ENCODE measurements around the gene SIRT1. TPM values are rescaled to one million over a fixed set of nuclear protein-coding genes. Genes with fewer than 3 reads are reported as not detected.

The SIRT1 gene
- total RNA-seq, 2 experiments from 2014 or later = 18.0 to 35.8 TPM

GRCh38 chr10:67921065-67921464 lies 36.6 kb downstream of the SIRT1 start:
- Histone ChIP-seq H3K27ac (ENCODE audit: low read depth, low read length, poor library complexity, severe bottlenecking) (no peak overlapping the region), H3K9me2 (ENCODE audit: insufficient read depth, low read length) (no peaks in the 10 kb centered on the region), H3K36me3 (ENCODE audit: insufficient read depth, low read length) (peaks cover 59% of the 10 kb centered on the region), H3K4me1 (ENCODE audit: insufficient read depth, low read length, poor library complexity, severe bottlenecking) (no peaks in the 10 kb centered on the region), H4K20me1 (ENCODE audit: insufficient read depth, low read length) (no peaks in the 10 kb centered on the region), H3K4me2 (ENCODE audit: low read length) (no peak overlapping the region), H2AFZ (ENCODE audit: low read length) (no peak overlapping the region), H3K79me2 (ENCODE audit: insufficient read depth, low read depth, low read length) (no peaks in the 10 kb centered on the region), H3K4me3 (ENCODE audit: low read depth, low read length, poor library complexity, severe bottlenecking) (no peak overlapping the region), H3K9me3 (ENCODE audit: low read length) (no peaks in the 10 kb centered on the region)
- BruUV-seq (replicated peaks) = no TSS peak
- intact Hi-C loops (cut with micrococcal nuclease; ENCODE audit: unreplicated experiment) = no loop called here
- ChIA-PET CTCF (ENCODE audit: unreplicated experiment) (no interaction called here), POLR2A (interaction anchor here (0.8 kb wide), 1 partner anchor 9 kb away, joined by 3 read pairs; no protein-coding TSS in a partner anchor)
- TF ChIP-seq EZH2phosphoT487 (IDR thresholded peaks at IDR 0.05; ENCODE audit: borderline replicate concordance, low read depth, low read length) (no peak), CTCF (conservative IDR thresholded peaks at IDR 0.05; ENCODE audit: low read length) (no peak)
- DNase-seq (ENCODE audit: low spot score) = no peak

- peaks cover 49% of the 10 kb centered on the region for H3K36me3 ChIP-seq (ENCODE audit: insufficient read depth, low read length)
- BruUV-seq (replicated peaks) = no TSS peak
- POLR2A ChIA-PET = no interaction called here
- H3K79me2 ChIP-seq (ENCODE audit: insufficient read depth, low read depth, low read length) = no peaks in the 10 kb centered on the region
- H4K20me1 ChIP-seq (ENCODE audit: insufficient read depth, low read length) = no peaks in the 10 kb centered on the region
- no peak overlapping the region for H3K27ac ChIP-seq (ENCODE audit: low read depth, low read length, poor library complexity, severe bottlenecking)
- H2AFZ ChIP-seq (ENCODE audit: low read length) = no peak overlapping the region
- H3K4me1 ChIP-seq (ENCODE audit: insufficient read depth, low read length, poor library complexity, severe bottlenecking) = no peaks in the 10 kb centered on the region
- no peak for DNase-seq (ENCODE audit: low spot score)
- TF ChIP-seq EZH2phosphoT487 (IDR thresholded peaks at IDR 0.05; ENCODE audit: borderline replicate concordance, low read depth, low read length) (no peak), CTCF (conservative IDR thresholded peaks at IDR 0.05; ENCODE audit: low read length) (no peak)
- H3K4me3 ChIP-seq (ENCODE audit: low read depth, low read length, poor library complexity, severe bottlenecking) = no peak overlapping the region
- H3K9me3 ChIP-seq (ENCODE audit: low read length) = no peaks in the 10 kb centered on the region
- CTCF ChIA-PET (ENCODE audit: unreplicated experiment) = no interaction called here
- no peaks in the 10 kb centered on the region for H3K9me2 ChIP-seq (ENCODE audit: insufficient read depth, low read length)
- intact Hi-C loops (cut with micrococcal nuclease; ENCODE audit: unreplicated experiment) = no loop called here
- no peak overlapping the region for H3K4me2 ChIP-seq (ENCODE audit: low read length)
These were observed 39.1 kb downstream of the SIRT1 start for GRCh38 chr10:67923551-67923950.

GRCh38 chr10:67924136-67924535 lies 39.7 kb downstream of the SIRT1 start:
- H3K36me3 ChIP-seq (ENCODE audit: insufficient read depth, low read length) = peaks cover 43% of the 10 kb centered on the region; the same call in 1 of the 2 replicates
- no peaks in the 10 kb centered on the region for H3K9me2 ChIP-seq (ENCODE audit: insufficient read depth, low read length)
- no peak overlapping the region for H3K27ac ChIP-seq (ENCODE audit: low read depth, low read length, poor library complexity, severe bottlenecking)
- BruUV-seq (replicated peaks) = no TSS peak
- no peak overlapping the region for H3K4me2 ChIP-seq (ENCODE audit: low read length)
- no peak for DNase-seq (ENCODE audit: low spot score)
- ChIA-PET POLR2A (interaction anchor here (0.9 kb wide), 1 partner anchor 13 kb away, joined by 3 read pairs; no protein-coding TSS in a partner anchor), CTCF (ENCODE audit: unreplicated experiment) (no interaction called here)
- no peak overlapping the region for H3K4me3 ChIP-seq (ENCODE audit: low read depth, low read length, poor library complexity, severe bottlenecking)
- H3K9me3 ChIP-seq (ENCODE audit: low read length) = no peaks in the 10 kb centered on the region
- no peaks in the 10 kb centered on the region for H3K4me1 ChIP-seq (ENCODE audit: insufficient read depth, low read length, poor library complexity, severe bottlenecking)
- no peaks in the 10 kb centered on the region for H4K20me1 ChIP-seq (ENCODE audit: insufficient read depth, low read length)
- no peak overlapping the region for H2AFZ ChIP-seq (ENCODE audit: low read length)
- TF ChIP-seq CTCF (conservative IDR thresholded peaks at IDR 0.05; ENCODE audit: low read length) (no peak), EZH2phosphoT487 (IDR thresholded peaks at IDR 0.05; ENCODE audit: borderline replicate concordance, low read depth, low read length) (no peak)
- no peaks in the 10 kb centered on the region for H3K79me2 ChIP-seq (ENCODE audit: insufficient read depth, low read depth, low read length)
- intact Hi-C loops (cut with micrococcal nuclease; ENCODE audit: unreplicated experiment) = no loop called here
